NCI-H748 (cell line): ENCODE results near the gene GJD3.
A peak's percentile ranks its signal among the peaks of the same experiment; 100 is the strongest.
"Not testable (repeated sequence)": the region's sequence is repeated elsewhere in the genome, so short reads cannot be mapped to it uniquely, and the experiment has no call there.

Experiments
- DNase-seq: peaks from one replicate; lab custom pipeline; 2025; ENCODE audit not compliant: unreplicated experiment; lab: John Stamatoyannopoulos, UW

The GJD3 gene, protein sequence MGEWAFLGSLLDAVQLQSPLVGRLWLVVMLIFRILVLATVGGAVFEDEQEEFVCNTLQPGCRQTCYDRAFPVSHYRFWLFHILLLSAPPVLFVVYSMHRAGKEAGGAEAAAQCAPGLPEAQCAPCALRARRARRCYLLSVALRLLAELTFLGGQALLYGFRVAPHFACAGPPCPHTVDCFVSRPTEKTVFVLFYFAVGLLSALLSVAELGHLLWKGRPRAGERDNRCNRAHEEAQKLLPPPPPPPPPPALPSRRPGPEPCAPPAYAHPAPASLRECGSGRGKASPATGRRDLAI

DNA sequence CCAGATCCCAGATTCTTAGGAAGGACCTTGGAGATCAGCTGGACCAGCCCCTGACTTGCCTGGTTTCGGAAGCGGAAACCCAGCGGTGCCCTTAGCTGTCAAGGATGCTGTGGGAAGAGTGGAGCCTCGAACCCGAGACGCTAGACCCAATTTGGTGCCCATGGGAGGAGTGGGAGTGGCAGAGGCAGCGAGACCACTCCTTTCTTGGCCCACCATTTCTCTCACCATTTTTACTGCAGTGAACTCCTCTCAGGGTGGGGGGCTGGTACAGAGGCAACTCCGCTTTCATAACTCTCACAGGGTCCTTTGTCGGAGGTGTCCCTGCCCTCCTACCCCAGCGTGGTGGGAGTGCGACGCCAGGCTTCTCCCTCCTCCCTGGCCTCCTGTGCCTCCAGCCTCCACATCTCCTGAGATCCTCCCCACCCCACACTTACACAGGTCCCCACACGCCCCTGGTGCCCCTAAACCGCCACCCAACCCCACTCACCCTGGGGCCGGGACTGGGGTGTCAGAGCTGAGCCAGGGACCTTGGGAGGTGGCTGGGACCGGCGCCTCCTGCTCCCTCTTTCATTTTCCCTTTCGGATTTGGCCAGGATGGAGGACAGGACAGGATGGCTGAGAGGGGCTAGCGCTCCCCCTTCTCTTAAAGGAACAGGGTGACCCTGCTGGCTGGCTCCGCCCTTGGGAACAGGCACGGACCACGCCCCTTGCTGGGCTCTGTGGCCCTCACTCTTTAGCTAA, at the start of gene GJD3:
Gene GJD3 (minus strand): TSS at position 617 of the 741 bp plus-strand sequence. CDS start 922 bp downstream, outside the sequence.
- DNase-seq, result no peak

DNA sequence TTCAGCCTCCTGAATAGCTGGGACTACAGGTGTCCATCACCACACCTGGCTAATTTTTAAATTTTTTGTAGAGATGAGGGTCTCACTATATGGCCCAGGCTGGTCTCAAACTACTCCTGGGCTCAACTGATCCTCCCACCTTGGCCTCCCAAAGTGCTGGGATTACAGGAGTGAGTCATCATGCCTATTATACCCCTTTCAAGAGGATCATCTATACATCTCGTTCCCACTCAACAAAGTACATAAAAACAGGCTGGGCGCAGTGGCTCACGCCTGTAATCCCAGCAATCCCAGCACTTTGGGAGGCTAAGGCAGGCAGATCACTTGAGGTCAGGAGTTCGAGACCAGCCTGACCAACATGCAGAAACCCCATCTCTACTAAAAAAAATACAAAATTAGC, 49.8 kb upstream of the GJD3 start:
- DNase-seq, result not testable (repeated sequence)

DNA sequence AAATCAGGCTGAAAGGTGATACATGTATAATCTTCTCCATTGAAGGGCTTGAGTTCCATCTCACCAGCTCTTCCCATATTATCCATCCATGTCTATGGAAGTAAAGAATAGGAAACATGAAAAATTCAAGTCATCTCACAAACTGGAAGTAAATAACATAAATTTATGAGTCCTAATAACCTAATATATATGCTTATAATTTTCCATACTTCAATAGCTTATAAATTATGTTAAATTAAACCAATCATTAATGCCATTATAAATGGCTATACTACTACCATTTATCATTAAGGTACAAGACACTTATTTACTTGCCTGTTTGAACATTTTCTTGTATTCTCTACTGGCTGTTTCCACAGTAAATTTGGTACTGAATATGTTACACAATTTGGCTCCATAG, 48.3 kb upstream of the GJD3 start:
- no peak for DNase-seq

DNA sequence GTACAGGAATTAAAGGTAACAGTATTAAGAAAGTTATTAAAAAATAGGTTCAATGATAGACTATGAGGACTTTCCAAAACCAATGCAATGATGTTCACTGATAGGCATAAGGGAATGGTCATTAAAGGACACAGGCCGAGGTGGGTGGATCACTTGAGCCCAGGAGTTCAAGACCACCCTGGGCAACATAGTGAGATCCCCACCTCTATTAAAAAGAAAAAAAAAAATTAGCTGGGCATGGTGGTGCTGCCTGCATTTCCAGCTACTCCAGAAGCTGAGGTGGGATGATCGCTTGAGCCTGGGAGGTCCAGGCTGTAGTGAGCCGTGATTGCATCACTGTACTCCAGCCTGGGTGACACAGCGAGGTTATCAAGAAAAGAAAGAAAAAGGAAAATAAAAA, 47.3 kb upstream of the GJD3 start:
- DNase-seq, result no peak

DNA sequence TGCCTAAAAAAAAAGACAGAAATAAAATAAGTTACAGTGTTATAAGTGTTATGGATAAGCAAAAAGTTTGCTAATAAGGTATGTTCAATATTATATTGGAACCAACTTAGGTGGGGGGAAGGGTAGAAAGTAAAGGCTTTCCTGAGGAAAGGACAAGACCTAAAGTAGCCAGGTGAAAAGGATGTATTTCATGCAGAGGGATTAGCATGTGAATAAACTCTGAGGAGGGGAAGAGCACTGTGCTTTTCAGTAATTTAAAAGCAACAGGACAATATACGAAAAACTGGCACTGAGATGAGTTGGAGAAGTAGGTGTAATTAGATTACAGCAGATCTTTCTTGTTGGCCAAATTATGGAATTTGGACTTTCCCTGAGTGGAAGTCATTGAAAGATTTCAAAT, 45.5 kb upstream of the GJD3 start:
- DNase-seq, result no peak

DNA sequence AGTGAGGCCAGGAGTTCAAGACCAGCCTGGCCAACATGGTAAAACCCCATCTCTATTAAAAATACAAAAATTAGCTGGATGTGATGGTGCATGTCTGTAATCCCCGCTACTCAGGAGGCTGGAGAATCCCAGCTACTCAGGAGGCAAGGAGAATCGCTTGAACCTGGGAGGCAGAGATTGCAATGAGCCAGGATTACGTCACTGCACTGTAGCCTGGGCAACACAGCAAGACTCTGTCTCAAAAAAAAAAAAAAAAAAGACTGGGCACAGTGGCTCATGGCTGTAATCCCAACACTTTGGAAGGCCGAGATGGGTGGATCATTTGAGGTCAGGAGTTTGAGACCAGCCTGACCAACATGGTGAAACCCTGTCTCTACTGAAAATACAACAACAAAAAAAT, 45.0 kb upstream of the GJD3 start:
- DNase-seq, result not testable (repeated sequence)

DNA sequence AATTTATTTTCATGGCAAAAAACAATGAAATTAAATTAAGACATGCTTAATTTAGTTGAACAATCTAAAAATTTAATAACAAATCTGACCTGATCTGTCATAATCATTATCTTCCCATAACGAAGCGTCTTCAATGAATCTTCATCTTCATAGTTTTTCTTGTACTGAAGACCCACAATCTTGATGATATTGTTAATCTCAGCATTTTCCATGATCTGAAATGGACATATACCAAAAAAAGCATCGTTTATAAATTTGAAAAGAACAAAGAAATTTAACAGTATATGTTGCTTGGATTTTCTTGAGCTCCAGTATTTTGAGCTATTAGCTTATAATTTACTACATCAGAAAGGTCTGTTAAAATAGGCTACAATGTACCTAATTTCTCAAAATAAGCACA, 42.9 kb upstream of the GJD3 start:
- no peak for DNase-seq

DNA sequence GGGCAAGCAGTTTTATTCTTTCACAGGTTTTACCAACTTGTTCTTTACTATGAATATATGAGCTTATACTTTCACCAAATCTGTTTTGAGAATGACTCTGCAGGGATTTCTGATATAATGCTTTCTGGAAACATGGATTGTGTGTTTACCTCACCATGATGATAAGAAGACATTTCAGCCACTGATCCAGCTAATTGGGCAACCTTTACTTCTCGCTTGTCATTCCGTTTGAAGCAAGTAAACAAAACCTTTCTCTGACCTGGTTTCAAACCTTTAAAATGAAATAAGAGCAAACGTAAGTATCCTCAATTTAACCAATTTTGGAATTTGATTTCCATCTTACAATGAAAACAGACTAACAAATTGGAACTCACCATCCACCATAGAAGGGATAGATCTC, 39.5 kb upstream of the GJD3 start:
- DNase-seq, result no peak

DNA sequence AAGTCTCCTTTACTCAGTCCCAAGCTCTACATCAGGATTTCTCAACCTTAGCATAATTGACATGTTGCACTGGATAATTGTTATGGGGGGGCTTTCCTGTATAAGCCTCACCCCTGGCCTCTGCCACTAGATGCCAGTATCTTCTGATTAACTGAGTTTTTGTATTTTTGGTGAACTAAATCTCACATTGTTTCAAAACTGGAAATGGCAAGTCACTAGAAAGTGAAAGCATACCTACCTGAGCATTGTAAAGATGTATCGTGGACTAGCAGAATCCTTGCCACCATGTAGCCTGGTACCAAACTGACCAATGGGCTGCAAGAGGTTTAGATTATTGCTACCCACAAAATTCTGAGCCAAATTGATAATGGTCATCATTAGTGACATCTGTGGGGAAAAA, 38.1 kb upstream of the GJD3 start:
- no peak for DNase-seq

DNA sequence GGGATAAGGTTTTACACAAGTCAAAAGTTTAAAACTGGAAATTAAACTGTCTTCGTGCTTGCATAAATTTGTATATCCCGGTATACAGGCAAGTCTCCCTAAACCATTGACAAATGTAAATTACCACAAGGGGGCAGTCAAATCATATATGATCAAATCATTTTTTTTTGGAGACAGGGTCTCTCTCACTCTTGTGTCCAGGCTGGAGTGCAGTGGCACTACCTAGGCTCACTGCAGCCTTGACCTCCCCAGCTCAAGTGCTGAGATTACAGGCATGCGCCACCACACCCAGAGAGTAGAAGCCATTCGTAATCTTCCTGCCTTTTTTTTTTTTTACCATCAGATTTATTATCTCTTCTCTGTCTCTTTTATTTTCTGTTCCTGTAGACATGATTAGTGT, 34.6 kb upstream of the GJD3 start:
- peak; percentile 50 for DNase-seq

DNA sequence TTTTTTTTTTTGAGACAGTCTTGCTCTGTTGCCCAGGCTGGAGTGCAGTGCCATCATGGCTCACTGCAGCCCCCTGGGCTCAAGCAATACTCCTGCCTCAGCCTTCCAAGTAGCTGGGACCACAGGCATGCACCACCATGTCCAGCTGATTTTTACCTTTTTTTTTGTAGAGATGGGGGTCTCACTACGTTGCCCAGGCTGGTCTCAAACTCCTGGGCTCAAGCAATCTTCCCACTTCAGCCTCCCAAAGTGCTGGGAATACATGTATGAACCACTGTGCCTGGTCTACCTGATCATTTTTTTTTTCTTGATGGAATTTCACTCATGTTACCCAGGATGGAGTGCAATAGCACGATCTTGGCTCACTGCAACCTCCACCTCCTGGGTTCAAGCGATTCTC, 22.0 kb upstream of the GJD3 start:
- not testable (repeated sequence) for DNase-seq

DNA sequence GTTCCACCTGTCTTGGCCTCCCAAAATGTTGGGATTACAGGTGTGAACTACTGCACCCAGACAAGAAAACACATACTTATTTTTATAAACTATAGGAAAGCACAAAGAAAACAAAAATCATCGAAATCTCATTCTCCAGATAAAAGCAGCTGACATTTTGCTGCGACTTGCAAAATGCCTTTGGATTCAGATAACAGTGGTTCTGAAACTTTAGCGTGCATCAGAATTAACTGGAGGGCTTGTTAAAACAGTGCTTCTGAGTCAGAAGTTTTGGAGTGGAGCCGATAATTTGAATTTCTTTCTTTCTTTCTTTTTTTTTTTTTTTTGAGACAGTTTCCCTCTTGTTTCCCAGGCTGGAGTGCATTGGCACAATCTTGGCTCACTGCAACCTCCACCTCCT, 17.7 kb upstream of the GJD3 start:
- no peak for DNase-seq

DNA sequence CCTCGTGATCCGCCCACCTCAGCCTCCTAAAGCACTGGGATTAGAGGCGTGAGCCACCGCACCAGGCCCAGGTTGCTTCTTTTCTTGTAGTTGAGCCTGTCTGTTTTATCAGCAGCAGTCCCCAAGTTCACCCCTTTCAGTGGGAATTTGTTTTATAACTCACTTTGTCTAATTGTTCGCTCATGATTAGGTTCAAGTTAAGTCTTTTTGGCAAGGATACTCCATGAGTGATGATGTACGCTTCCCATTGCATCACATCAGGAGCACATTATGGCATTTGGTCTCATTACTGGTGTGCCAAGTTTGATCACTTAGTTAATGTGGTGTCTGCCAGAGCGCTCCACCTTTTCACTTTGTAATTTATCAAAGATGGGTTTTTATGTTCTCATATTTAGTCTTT, 14.4 kb upstream of the GJD3 start:
- DNase-seq, result no peak

DNA sequence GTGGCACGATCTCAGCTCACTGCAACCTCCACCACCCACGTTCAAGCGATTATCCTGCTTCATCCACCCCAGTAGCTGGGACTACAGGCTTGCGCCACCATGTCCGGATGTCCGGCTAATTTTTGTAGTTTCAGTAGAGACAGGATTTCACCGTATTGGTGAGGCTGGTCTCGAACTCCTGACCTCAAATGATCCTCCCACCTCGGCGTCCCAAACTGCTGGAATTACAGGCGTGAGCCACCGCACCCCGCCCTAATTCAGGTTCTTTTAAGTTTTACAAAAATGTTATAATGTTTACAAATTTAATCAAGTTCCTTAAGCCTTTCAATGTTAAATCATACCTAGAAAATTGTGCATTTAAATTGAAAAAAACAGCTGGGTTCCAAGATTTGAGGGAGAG, 13.3 kb upstream of the GJD3 start:
- no peak for DNase-seq

DNA sequence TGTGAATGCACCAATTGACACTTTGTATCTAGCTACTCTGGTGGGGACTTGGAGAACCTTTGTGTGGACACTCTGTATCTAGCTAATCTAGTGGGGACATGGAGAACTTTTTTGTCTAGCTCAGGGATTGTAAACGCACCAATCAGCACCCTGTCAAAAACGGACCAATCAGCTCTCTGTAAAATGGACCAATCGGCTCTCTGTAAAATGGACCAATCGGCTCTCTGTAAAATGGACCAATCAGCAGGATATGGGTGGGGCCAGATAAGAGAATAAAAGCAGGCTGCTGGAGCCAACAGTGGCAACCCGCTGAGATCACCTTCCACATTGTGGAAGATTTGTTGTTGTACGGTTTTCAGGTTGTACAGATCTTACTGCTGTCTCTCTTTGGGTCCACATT, 12.0 kb upstream of the GJD3 start:
- not testable (repeated sequence) for DNase-seq

DNA sequence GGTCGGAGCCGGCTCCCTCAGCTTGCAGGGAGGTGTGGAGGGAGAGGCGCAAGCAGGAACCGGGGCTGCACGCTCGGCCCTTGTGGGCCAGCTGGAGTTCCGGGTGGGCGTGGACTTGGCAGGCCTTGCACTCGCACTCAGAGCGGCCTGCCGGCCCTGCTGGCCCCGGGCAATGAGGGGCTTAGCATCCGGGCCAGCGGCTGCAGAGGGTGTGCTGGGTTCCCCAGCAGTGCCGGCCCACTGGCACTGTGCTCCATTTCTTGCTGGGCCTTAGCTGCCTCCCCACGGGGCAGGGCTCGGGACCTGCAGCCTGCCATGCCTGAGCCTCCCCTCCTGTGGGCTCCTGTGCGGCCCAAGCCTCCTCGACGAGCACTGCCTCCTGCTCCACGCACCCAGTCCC, 11.2 kb upstream of the GJD3 start:
- not testable (repeated sequence) for DNase-seq

DNA sequence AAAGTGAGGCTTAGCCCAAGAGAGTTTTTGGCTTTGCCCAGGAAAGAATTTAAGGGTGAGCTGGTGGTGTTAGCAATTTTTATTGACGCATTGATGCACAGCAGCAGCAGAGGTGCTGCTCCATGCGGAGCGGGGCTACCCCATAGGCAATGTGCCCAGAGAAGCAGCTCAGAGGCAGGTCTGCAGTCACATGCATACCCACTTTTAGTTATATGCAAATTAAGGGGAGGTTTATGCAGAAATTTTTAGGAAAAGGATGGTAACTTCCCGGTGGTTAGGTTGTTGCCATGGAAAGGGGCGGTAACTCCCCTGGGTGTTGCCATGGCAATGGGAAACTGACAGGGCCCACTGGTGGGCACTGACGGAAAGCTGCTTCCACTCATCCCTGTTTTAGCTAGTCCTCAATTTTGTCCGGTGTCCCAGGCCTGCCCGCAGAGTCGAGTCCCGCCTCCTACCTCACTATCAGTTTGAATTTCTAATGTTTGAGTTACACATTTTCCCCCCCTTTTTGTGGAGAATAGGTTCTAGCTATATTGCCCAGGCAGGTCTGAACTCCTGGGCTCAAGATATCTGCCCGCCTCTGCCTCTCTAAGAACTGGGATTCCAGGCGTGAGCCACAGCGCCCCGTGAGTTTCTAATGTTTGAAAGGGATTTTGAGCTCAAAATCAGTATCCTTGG, 10.4 kb upstream of the GJD3 start:
- no peak for DNase-seq

DNA sequence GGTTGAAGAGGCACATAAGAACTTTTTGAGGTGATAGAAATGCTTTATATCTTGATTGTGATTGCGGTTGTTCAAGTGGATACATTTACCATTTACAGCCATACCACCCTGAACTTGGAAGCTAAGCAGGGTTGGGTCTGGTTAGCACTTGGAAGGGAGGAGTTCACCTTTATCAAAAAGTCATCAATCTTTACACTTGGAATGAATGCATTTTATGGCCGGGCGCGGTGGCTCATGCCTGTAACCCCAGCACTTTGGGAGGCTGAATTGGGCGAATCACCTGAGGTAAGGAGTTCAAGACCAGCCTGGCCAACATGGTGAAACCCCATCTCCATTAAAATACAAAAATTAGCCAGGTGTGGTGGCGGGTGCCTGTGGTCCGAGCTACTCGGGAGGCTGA, 9.5 kb upstream of the GJD3 start:
- no peak for DNase-seq

DNA sequence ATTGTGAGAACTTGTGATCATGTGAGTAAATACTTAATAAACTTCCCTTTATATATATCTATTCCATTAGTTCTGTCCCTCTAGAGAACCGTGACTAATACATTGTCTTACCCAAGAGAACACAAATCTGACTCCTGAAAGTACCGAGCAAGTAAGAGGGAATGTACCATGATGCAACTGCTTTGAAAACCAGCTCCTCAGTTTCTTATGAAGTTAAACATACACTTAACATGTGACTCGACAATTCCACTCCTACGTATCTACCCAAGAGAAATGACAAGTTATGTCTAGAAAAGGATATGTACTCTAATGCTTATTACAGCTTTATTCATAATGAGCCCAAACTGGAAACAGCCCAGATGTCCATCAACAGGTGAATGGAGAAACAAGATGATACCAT, 8.8 kb upstream of the GJD3 start:
- DNase-seq, result no peak

DNA sequence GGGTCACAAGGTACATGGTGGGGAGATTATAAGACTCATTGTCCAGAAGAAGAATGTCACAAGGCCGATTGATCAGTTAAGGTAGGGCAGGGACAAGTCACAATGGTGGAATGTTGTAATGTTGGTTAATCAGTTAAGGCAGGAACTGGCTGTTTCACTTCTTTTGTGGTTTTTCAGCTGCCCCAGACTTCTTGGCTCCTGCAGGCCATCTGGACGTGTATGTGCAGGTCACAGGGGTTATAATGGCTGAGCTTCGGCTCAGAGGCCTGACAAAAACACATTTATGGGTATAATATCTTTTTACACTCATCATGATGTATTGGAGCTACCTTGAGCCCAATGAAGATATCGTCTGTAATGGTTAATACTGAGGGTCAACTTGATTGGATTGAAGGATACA, 8.1 kb upstream of the GJD3 start:
- not testable (repeated sequence) for DNase-seq

DNA sequence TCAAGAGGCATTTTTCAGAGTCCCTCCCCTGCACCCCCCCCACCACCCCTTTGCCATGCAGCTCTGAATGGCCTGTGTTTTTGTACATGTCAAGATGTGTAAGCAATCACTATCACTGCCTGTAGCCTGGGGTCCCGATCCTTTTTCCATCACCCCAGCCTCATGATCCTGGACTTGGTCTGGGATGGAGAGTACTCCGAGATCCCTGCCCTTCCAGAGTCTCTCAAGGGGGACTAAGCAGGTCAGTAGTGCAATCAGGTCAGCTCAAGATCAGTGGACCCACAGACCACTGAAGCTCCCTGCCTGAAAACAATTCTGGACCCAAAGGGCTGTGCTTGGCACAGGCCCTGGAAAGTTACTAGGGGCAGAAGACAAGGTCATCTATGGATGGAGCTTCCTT, 7.5 kb upstream of the GJD3 start:
- DNase-seq, result no peak

DNA sequence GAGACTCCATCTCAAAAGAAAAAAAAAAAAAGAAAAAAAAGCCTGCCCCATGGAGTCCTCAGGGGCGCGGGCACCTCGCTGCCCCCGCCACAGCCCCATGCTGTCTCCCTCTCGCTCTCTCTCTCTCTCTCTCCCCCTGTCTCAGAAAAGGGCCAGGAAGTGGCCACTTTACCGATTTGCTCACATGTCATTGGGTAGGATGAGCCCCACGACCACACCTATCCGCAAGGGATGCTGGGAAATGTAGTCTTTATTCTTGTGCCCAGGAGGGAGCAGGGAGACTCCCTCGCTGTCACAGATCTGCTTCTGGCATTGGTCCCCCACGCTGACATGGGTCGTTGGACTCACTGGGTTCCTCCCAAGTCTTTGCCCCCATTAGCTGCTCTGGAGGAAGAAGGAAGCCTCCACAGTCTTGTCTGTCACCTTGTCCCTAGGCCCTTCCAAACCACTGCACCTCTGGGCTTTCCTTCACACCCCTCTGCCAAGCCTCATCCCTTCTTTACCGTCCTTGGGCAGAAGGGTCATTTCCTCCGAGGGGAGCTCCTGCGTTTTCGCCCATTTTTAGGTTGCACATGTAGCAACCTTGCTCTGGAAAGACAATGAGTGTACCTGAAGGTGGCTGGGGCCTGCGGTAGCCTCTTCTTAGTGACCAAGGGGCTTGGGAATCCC, 6.9 kb upstream of the GJD3 start:
- DNase-seq, result peak; percentile 65
